Measurements from ENCODE around the gene TMEM184B. TPM values are rescaled to one million over a fixed set of nuclear protein-coding genes. Genes with fewer than 3 reads are reported as not detected.

Gene TMEM184B
- total and polyA plus RNA-seq, 4 donors, result 7.5 to 12.6 (median 9.9) TPM

DNA sequence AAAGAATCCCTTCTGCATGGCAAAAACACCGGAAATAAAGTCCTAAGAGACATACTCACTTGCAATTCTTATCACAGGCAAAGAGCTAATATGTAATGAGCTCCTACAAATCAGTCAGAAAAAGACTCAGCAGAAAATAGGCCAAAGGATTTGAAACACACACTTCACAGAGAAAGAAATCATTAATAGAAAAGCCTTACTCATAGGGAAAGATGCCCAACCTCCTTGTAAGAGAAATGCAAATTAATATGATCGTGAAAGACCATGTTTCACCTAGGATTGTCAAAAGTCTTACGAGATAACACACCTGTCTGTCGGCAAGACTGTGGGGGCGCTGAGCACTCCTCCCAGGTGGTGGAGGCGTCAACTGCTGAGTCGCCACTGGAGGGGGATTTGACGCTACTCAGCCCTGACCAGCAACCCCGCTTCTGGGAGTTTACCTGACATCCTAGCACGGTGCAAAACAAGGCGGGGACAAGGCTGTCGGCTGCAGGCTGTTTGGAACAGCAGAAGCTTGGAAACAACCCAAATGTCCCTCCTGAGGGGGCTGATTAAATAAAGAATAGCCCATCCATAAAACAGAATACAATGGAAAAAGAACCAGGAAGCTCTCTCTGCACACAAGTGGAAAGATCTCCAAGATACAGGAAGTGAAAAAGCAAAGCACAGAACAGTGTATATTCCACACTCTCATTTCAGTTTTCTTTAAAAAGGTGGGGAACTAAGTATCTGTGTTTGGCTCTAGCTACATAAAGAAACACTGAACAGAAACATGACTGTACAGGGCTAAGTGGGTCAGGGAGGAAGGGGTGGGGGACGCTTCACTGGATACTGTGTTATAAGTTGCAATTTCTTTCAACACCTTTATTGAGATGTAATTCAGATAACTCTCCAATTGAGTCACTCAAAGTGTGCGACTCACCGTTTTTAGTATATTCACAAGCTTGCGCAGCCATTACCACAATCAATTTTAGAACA lies 33.0 kb upstream of the TMEM184B start:
- TF ChIP-seq MAX (IDR thresholded peaks at IDR 0.05) (no peak), FOXA1 (IDR thresholded peaks at IDR 0.05) (no peak), SP1 (IDR thresholded peaks at IDR 0.05) (no peak), HNF4A (conservative IDR thresholded peaks at IDR 0.05) (no peak), YY1 (IDR thresholded peaks at IDR 0.05) (no peak), GABPA (IDR thresholded peaks at IDR 0.05 in 1 of 2, conservative IDR thresholded peaks at IDR 0.05 in 1 of 2) (no peak), ATF3 (IDR thresholded peaks at IDR 0.05) (no peak), RXRA (IDR thresholded peaks at IDR 0.05) (no peak), NR2F2 (IDR thresholded peaks at IDR 0.05) (no peak), JUND (IDR thresholded peaks at IDR 0.05) (no peak), RAD21 (IDR thresholded peaks at IDR 0.05) (no peak), TAF1 (conservative IDR thresholded peaks at IDR 0.05) (no peak)
- TF ChIP-seq, protein P1, sequence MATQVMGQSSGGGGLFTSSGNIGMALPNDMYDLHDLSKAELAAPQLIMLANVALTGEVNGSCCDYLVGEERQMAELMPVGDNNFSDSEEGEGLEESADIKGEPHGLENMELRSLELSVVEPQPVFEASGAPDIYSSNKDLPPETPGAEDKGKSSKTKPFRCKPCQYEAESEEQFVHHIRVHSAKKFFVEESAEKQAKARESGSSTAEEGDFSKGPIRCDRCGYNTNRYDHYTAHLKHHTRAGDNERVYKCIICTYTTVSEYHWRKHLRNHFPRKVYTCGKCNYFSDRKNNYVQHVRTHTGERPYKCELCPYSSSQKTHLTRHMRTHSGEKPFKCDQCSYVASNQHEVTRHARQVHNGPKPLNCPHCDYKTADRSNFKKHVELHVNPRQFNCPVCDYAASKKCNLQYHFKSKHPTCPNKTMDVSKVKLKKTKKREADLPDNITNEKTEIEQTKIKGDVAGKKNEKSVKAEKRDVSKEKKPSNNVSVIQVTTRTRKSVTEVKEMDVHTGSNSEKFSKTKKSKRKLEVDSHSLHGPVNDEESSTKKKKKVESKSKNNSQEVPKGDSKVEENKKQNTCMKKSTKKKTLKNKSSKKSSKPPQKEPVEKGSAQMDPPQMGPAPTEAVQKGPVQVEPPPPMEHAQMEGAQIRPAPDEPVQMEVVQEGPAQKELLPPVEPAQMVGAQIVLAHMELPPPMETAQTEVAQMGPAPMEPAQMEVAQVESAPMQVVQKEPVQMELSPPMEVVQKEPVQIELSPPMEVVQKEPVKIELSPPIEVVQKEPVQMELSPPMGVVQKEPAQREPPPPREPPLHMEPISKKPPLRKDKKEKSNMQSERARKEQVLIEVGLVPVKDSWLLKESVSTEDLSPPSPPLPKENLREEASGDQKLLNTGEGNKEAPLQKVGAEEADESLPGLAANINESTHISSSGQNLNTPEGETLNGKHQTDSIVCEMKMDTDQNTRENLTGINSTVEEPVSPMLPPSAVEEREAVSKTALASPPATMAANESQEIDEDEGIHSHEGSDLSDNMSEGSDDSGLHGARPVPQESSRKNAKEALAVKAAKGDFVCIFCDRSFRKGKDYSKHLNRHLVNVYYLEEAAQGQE (IDR thresholded peaks at IDR 0.05), result no peak
- Histone ChIP-seq H3K27me3 (ENCODE audit: control insufficient read depth in 4 of 4, insufficient read depth in 4 of 4, low read length in 3 of 4) (no peaks in the 10 kb centered on the region), H3K36me3 (ENCODE audit: control insufficient read depth in 4 of 4, insufficient read depth in 3 of 4, low read depth in 1 of 4, low read length in 3 of 4) (peaks cover 0 to 9% (median under 1%) of the 10 kb centered on the region in 4 donors), H3K27ac (ENCODE audit: low read depth in 1 of 2, low read length in 2 of 2) (peak overlapping the region; percentile 2 to 45), H3K4me3 (ENCODE audit: low read depth in 1 of 3, low read length in 3 of 3) (no peak overlapping the region), H3K9ac (ENCODE audit: low read depth in 1 of 2, low read length in 2 of 2) (no peak overlapping the region), H3K4me1 (ENCODE audit: control insufficient read depth in 4 of 4, insufficient read depth in 4 of 4, low read length in 3 of 4) (peaks cover 11 to 25% (median 18%) of the 10 kb centered on the region in 4 donors), H3K9me3 (ENCODE audit: control insufficient read depth in 4 of 4, low read length in 3 of 4) (no peaks in the 10 kb centered on the region)
- no peak for DNase-seq (ENCODE audit: low spot score)
- WGBS, result 65% methylated on average over 16 of the region's 16 CpGs

DNA sequence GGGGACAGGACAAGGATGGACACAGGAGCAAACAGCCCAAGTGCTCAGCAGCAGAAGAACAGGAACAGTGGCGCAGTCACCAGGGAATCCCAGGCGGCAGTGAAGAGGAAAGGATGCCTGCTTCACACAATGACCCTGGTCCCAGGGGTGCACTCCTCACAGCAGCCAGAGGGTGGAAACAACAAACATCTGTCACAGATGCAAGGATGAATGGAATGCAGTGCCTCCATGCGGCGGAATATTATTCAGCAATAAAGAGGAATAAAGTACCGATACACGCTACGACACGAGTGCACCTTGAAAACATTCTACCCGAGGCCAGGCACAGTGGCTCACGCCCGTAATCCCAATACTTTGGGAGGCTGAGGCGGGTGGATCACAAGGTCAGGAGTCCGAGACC lies 31.7 kb upstream of the TMEM184B start:
- 90% methylated on average over 13 of the region's 13 CpGs for WGBS
- H3K9ac ChIP-seq (ENCODE audit: low read depth in 1 of 2, low read length in 2 of 2), result no peak overlapping the region

More for the DNA sequence above, 31.7 kb upstream of the TMEM184B start:
- H3K9me3 ChIP-seq (ENCODE audit: control insufficient read depth in 4 of 4, low read length in 3 of 4), result no peaks in the 10 kb centered on the region
- peak overlapping the region in 1 of 2 donors; percentile 2 for H3K27ac ChIP-seq (ENCODE audit: low read depth in 1 of 2, low read length in 2 of 2)
- peaks cover 5 to 24% (median 17%) of the 10 kb centered on the region in 4 donors for H3K4me1 ChIP-seq (ENCODE audit: control insufficient read depth in 4 of 4, insufficient read depth in 4 of 4, low read length in 3 of 4)
- H3K4me3 ChIP-seq (ENCODE audit: low read depth in 1 of 3, low read length in 3 of 3), result no peak overlapping the region
- peak in 1 of 2 donors; percentile 29 for TF ChIP-seq RAD21 (IDR thresholded peaks at IDR 0.05)
- TF ChIP-seq RXRA (IDR thresholded peaks at IDR 0.05), result no peak
- no peak for TF ChIP-seq SP1 (IDR thresholded peaks at IDR 0.05)
- TF ChIP-seq ZBTB33 (IDR thresholded peaks at IDR 0.05), result no peak
- DNase-seq (ENCODE audit: low spot score), result no peak
- peaks cover 0 to 13% (median 2%) of the 10 kb centered on the region in 4 donors for H3K36me3 ChIP-seq (ENCODE audit: control insufficient read depth in 4 of 4, insufficient read depth in 3 of 4, low read depth in 1 of 4, low read length in 3 of 4)
- no peaks in the 10 kb centered on the region for H3K27me3 ChIP-seq (ENCODE audit: control insufficient read depth in 4 of 4, insufficient read depth in 4 of 4, low read length in 3 of 4)

All from liver (tissue), 9 donors.